ENCODE data around the gene PLEKHG4B.
"Not testable (repeated sequence)": the region's sequence is repeated elsewhere in the genome, so short reads cannot be mapped to it uniquely, and the experiment has no call there.

Gene PLEKHG4B

DNA sequence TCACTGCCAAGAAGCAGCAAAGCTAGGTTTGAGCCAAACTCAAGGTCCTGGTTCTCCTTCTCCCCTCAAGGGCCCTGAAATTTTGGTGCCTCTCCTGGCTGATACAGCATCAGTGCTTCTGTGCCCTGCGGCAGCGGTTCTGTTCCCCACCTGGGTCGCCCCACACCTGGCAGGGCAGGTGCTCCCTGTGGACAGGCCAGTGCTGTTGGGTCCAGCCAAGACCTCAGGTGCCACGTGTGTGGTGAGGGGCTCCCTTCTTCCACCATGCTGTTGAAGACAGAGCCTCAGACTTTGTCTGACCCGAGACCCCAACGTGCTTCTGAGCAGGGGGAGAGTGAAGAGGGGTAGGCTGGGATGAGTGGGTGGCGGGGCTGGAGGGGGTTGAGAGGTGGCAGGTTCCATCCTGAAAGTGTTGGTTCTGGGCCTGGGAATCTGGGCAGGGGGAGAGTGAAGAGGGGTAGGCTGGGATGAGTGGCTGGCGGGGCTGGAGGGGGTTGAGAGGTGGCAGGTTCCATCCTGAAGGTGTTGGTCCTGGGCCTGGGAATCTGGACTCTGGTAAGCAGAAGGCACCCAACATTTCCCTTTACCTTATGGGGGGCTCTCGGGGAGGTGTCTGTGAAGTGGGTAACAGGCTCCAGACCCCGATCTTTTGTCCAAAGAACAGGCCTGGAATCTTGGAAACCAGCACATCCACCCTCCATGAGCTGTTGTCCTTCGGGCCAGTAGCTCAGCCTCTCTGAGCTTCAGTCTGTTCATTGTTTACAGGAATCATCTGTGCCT, 2.3 kb downstream of the PLEKHG4B start:
- DNase-seq, result no peak

GRCh38 chr5:95241-95980, 3.4 kb downstream of the PLEKHG4B start:
- DNase-seq, result no peak

GRCh38 chr5:96976-97660, 5.2 kb downstream of the PLEKHG4B start:
- no peak for DNase-seq

DNA sequence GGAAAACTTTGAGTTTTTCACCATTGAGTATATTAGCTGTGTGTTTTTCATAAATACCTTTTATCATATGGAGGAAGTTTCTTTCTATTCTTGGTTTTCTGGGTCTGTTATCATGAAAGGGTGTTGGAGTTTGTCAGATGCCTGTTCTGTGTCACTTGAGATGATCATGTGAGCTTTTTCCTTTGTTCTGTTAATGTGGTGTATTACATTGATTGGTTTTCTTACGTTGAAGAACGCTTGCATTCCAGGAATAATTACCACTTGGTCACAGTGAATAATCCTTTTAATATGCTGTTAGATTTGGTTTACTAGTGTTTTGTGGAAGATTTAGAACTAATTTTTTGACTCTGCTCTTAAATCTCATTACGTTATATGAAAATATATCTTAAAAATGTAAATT, 7.8 kb downstream of the PLEKHG4B start:
- DNase-seq, result no peak

- DNase-seq, result no peak
Observed at GRCh38 chr5:102411-103043, 10.6 kb downstream of the PLEKHG4B start.

DNA sequence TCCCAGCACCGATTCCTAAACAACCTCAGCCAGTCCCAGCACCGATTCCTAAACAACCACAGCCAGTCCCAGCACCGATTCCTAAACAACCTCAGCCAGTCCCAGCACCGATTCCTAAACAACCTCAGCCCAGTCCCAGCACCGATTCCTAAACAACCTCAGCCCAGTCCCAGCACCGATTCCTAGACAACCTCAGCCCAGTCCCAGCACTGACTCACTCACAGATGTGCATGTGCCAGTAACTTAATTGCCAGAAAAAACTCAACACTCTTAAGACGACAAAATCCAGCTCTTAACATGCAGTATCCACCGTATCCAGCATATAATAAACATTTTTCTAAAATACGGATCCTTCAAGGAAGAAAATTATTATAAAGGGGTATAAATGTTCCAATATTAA, 12.1 kb downstream of the PLEKHG4B start:
- DNase-seq, result not testable (repeated sequence)

GRCh38 chr5:104778-105296, 12.9 kb downstream of the PLEKHG4B start:
- DNase-seq, result no peak

DNA sequence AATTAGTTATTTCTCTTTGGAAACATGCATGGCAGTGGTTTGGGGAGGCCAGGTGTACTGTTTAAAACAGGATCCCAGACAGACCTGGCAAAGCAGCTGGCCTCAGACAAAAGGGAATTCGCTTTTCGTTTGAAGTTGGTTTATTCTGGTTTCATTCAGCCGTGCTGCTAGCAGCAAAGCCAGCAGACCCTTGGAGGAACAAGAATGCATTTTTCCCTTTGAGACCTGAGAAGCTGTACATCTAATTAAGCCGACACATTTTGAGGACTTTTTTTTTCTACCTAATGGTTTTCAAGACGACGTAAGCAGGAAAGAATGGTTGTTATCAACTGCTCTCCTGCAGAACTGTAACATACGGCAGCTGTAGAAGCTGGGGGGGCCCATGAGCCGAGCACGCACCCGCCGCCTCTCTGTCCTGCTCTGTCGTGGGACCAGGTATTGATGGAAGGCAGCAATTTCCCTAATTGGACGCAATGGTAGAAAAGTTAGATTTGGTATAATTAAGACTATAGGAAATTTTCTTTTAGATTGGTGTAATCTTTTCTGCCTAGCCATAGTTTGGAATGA, 13.6 kb downstream of the PLEKHG4B start:
- no peak for DNase-seq

DNA sequence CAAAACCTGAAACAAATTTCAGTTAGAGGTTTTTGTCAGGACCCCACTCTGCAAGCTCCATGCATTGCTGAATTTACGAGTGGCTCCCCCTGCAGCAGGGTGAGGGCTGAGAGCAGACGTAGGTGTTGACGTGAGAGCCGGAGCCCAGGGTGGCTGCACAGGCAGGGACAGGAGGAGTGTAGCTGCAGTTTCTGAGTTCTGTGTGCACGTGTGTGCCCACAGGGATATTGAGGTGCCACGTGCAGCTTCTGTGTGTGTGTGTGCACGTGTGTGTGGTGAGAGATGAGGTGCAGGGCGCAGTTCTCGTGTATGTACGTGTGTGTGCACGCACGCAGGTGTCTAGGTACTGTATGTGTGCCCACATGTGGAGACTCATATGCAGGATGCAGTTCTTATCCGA, 14.6 kb downstream of the PLEKHG4B start:
- DNase-seq, result no peak

DNA sequence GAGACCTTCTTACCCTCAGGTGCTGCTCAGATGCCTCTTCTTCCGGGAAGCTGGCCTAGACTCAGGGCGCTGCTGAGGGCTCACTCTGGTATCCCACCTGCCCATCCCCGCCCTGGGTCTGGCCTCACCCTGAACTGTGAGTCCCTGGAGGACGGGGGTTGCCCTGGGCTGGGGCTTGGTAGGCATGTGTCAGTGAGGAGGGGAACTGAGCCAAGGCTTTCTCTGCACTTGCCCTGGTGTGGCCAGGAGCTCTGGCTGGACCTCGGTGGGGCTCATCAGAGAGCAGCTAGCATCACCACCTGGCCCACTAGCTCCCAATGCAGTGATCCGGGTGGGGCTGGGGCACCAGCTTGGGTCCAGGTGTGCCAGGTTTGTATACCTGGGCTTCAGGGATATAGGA, 15.6 kb downstream of the PLEKHG4B start:
- no peak for DNase-seq

GRCh38 chr5:109826-110225, 17.9 kb downstream of the PLEKHG4B start:
- DNase-seq, result no peak

- DNase-seq, result no peak
Observed at GRCh38 chr5:110270-110888, 18.4 kb downstream of the PLEKHG4B start.

DNA sequence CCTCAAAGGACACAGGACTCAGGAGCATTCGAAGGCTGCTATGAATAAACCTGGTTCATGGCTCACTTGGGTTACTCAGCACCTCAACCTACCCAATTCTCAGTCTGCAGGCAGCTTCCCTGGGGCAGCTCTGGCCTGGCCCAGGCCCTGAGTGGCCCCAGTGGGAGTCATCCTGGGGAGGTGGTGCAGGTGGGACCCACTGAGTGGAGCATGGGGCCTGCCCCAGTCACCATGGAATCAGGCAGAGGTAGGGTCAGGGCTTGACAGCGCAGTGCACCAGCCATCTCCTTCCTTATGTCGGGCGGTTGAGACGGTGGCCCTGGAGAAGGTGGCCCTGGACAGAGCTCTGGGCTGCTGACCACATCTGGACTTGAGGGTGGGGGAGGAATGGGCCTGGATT, 19.2 kb downstream of the PLEKHG4B start:
- DNase-seq, result no peak

- DNase-seq, result no peak
Observed at GRCh38 chr5:119486-120097, 27.6 kb downstream of the PLEKHG4B start.

- DNase-seq, result no peak
Observed at GRCh38 chr5:121432-121831, 29.5 kb downstream of the PLEKHG4B start.

- DNase-seq, result no peak
Observed at GRCh38 chr5:125815-126214, 33.8 kb downstream of the PLEKHG4B start.

- DNase-seq, result no peak
Observed at GRCh38 chr5:126806-127205, 34.8 kb downstream of the PLEKHG4B start.

DNA sequence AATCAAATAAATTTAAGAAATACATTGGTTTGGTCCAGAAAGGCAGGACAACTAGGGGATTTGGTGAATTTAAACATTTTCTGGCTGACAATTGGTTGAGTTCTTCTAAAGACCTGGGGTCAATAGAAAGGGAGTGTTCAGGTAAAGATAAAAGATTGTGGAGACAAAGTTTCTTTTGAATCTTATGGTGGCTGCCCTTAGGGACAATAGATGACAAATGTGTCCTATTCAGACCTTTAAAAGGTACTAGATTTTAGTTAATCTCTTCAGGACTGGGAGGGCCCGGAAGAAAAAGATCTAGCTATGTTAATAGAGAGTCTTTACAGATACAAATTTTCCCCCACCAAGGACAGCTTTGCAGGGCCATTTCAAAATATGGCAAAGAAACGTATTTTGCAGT, 35.9 kb downstream of the PLEKHG4B start:
- DNase-seq, result no peak

DNA sequence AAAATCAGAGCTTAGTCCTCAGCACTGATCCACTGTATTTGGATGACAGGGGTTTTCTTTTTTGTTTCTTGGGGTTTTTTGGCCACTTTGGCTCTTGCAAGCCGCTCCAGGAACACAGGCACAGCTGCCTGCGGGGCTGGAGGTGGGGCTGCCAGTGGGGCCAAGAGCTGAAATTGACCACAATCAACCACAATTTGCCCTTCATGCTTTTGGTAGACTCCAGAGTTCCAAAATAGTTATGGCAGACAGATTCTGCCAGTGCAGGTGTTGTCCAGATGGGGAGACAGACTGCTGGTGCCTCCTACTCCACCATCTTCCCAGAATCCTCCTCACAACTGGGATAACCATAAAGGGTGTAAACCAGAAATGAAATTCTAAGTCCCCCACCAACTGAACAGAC, 36.5 kb downstream of the PLEKHG4B start:
- no peak for DNase-seq

DNA sequence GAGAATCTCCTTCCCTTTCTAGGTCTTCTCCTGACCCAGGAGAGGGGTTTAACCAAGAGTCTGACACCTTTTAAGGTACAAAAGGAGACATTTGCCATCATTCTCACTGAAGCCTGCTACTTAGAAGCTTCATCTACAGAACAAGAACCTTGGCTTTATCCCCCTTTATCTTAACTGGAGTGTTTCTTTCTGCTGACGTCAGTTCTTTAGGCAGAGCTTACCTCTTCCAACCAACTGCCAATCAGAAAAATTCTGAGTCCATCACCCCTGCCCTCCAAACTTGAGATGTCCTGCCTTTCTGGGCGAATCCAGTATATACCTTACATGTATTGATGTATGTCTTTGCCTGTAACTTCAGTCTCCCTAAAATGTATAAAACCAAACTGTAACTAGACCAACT, 37.2 kb downstream of the PLEKHG4B start:
- no peak for DNase-seq

DNA sequence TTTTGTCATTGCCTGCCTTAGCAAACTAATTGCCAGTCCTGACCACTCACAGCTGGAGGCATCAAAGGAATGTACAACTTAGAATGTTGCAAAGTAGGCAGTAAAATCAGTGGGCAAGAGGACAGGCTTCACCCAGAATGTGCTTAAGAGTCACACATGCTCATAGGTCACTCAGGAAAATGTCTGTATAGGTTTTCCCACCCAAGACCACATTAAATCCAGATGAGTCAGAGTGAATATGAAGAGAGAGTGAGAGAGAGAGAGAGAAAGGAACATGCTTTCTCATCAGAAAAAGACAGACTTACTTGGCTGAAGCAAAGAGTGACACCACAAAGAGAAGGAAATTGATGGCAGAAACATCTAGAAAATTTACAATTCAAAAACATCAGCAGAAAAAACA, 37.9 kb downstream of the PLEKHG4B start:
- DNase-seq, result no peak

DNA sequence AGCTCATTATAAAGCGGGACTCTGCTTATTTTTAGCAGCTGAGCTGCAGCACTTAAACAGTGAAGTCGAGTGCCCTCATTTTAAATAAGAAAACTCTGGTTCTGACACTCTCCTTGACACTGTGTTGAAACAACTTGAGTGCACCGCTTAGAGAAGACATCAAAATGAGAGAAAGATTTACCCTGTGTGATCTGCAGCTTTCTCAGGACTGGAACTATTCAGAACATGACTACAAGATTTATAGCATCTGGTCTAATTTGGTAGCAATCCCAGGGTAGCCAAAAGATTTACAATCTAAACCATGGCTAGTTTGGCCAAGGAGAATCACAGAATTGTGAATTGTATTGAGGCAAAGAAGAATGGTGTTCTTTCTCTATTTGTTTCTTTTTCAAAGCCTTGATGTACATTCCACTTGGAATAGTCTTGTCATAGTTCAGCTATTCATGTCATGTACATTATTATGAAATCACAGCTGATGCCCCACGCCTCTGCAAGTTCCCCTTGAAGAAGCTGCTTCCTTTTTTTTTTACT, 38.7 kb downstream of the PLEKHG4B start:
- DNase-seq, result no peak

All from GDM1 (cell line).